SK-N-MC (cell line): ENCODE results near the gene SAXO2.
"Not testable (repeated sequence)": the region's sequence is repeated elsewhere in the genome, so short reads cannot be mapped to it uniquely, and the experiment has no call there.

Experiments used
- DNase-seq: peaks from one replicate; pipeline ENCODE4 v3.0.0-alpha.2; 2011; ENCODE audit warnings: low read depth, low spot score
- H3K27ac ChIP-seq: fragments of 200-600 bp; sonication (generic); 2 replicates; pipeline ENCODE4 v1.5.1; 2016; ENCODE audit warnings: mixed run types
- H3K36me3 ChIP-seq: fragments of 200-600 bp; sonication (generic); 2 replicates; pipeline ENCODE4 v1.6.1; 2017; ENCODE audit warnings: antibody characterized with exemption, low read length, mixed read lengths; ENCODE audit not compliant: insufficient read depth
- H3K4me3 ChIP-seq: fragments of 200-600 bp; sonication (generic); 2 replicates; pipeline ENCODE4 v1.5.1; 2016
- H3K9ac ChIP-seq: fragments of 200-600 bp; sonication (generic); 2 replicates; pipeline ENCODE4 v1.8.0; 2017; ENCODE audit warnings: mixed run types, mixed read lengths; ENCODE audit not compliant: insufficient read length
- H3K9me3 ChIP-seq: fragments of 200-600 bp; sonication (generic); 2 replicates; pipeline ENCODE4 v1.6.1; 2017; ENCODE audit warnings: low read depth, mild to moderate bottlenecking, antibody characterized with exemption, low read length, moderate library complexity, mixed read lengths
- EZH2 ChIP-seq: fragments of 200-600 bp; sonication (generic); IDR thresholded peaks from one replicate; pipeline ENCODE4 v1.6.1; 2017; ENCODE audit warnings: antibody characterized with exemption
- FOXP2 ChIP-seq: optimal IDR thresholded peaks from 2 replicates; pipeline ENCODE3; 2011; ENCODE audit warnings: mild to moderate bottlenecking, moderate library complexity; ENCODE audit not compliant: insufficient read depth; ENCODE audit errors: extremely low read length, control extremely low read depth
- POLR2AphosphoS5 ChIP-seq: IDR thresholded peaks from 2 replicates; pipeline ENCODE4 v1.6.1; 2012; ENCODE audit warnings: mild to moderate bottlenecking, low read depth, low read length, borderline replicate concordance

SAXO2 gene

GRCh38 chr15:82292271-82292670 lies 29.7 kb downstream of the SAXO2 start:
- no peak overlapping the region for H3K4me3 ChIP-seq
- no peaks in the 10 kb centered on the region for H3K9me3 ChIP-seq
- no peak overlapping the region for H3K9ac ChIP-seq
- TF ChIP-seq POLR2AphosphoS5 (no peak), FOXP2 (no peak)
- no peak overlapping the region for H3K27ac ChIP-seq
- H3K36me3 ChIP-seq: no peaks in the 10 kb centered on the region
- no peak for DNase-seq

- TF ChIP-seq POLR2AphosphoS5: no peak
- no peak for TF ChIP-seq EZH2
- no peak for TF ChIP-seq FOXP2
- no peak overlapping the region for H3K4me3 ChIP-seq
- H3K9ac ChIP-seq: no peak overlapping the region
- H3K9me3 ChIP-seq: no peaks in the 10 kb centered on the region
- H3K27ac ChIP-seq: no peak overlapping the region
- DNase-seq: no peak
- no peaks in the 10 kb centered on the region for H3K36me3 ChIP-seq
Observed at GRCh38 chr15:82294061-82294690, 31.6 kb downstream of the SAXO2 start.

GRCh38 chr15:82297546-82297945 lies 34.9 kb downstream of the SAXO2 start:
- Histone ChIP-seq H3K4me3 (no peak overlapping the region), H3K9me3 (no peaks in the 10 kb centered on the region), H3K27ac (no peak overlapping the region), H3K9ac (no peak overlapping the region), H3K36me3 (no peaks in the 10 kb centered on the region)
- no peak for DNase-seq
- TF ChIP-seq FOXP2: no peak
- no peak for TF ChIP-seq POLR2AphosphoS5
- no peak for TF ChIP-seq EZH2

- Histone ChIP-seq H3K27ac (no peak overlapping the region), H3K36me3 (no peaks in the 10 kb centered on the region), H3K4me3 (no peak overlapping the region), H3K9ac (no peak overlapping the region), H3K9me3 (no peaks in the 10 kb centered on the region)
- TF ChIP-seq POLR2AphosphoS5 (no peak), FOXP2 (no peak), EZH2 (no peak)
- DNase-seq: no peak
Observed at GRCh38 chr15:82298032-82298431, 35.4 kb downstream of the SAXO2 start.

GRCh38 chr15:82298520-82298919 lies 35.9 kb downstream of the SAXO2 start:
- Histone ChIP-seq H3K9ac (no peak overlapping the region), H3K36me3 (no peaks in the 10 kb centered on the region), H3K27ac (no peak overlapping the region), H3K4me3 (no peak overlapping the region), H3K9me3 (no peaks in the 10 kb centered on the region)
- DNase-seq: no peak
- TF ChIP-seq EZH2 (no peak), POLR2AphosphoS5 (no peak), FOXP2 (no peak)

- not testable (repeated sequence) for H3K36me3 ChIP-seq, H3K9me3 ChIP-seq, H3K9ac ChIP-seq, H3K4me3 ChIP-seq, DNase-seq, H3K27ac ChIP-seq
Observed at GRCh38 chr15:82299511-82299914, 36.9 kb downstream of the SAXO2 start.

- H3K9me3 ChIP-seq, H3K9ac ChIP-seq, H3K4me3 ChIP-seq, H3K27ac ChIP-seq, H3K36me3 ChIP-seq, DNase-seq: not testable (repeated sequence)
Observed at GRCh38 chr15:82300326-82300725, 37.7 kb downstream of the SAXO2 start.

- no peaks in the 10 kb centered on the region for H3K9me3 ChIP-seq
- H3K4me3 ChIP-seq: no peak overlapping the region
- DNase-seq: no peak
- no peaks in the 10 kb centered on the region for H3K36me3 ChIP-seq
- H3K27ac ChIP-seq: no peak overlapping the region
- TF ChIP-seq EZH2 (no peak), POLR2AphosphoS5 (no peak), FOXP2 (no peak)
- no peak overlapping the region for H3K9ac ChIP-seq
Observed at GRCh38 chr15:82300883-82301282, 38.3 kb downstream of the SAXO2 start.

GRCh38 chr15:82301296-82302016 lies 38.8 kb downstream of the SAXO2 start:
- Histone ChIP-seq H3K36me3 (no peaks in the 10 kb centered on the region), H3K9me3 (no peaks in the 10 kb centered on the region), H3K27ac (no peak overlapping the region), H3K9ac (no peak overlapping the region), H3K4me3 (no peak overlapping the region)
- no peak for TF ChIP-seq POLR2AphosphoS5
- TF ChIP-seq FOXP2: no peak
- TF ChIP-seq EZH2: no peak
- DNase-seq: no peak
